H1 (cell line): Measurements from ENCODE around the gene HLA-C. TPM values are rescaled to one million over a fixed set of nuclear protein-coding genes. Genes with fewer than 3 reads are reported as not detected.

Experiments
- CTCF ChIA-PET: fragments of 300-600 bp; sonication (Branson Sonifier 250); formaldehyde crosslinking; loops from one replicate; lab custom pipeline; 2021; ENCODE audit not compliant: partially characterized antibody; lab: Charles Lee
- POLR2A ChIA-PET: fragments of 300-600 bp; sonication (Branson Sonifier 250); formaldehyde crosslinking; loops from one replicate; lab custom pipeline; 2021; ENCODE audit warnings: inconsistent platforms; ENCODE audit not compliant: partially characterized antibody; lab: Charles Lee
- DNase-seq, 2 experiments: peaks; one replicate each; pipeline versions ENCODE4 v3.0.0 to v3.0.0-alpha.2; 2010 to 2022; ENCODE audit warnings: low spot score in 2 of 2, low read depth in 1 of 2, mixed read lengths in 1 of 2
- FAIRE-seq: peaks from 2 replicates; lab custom pipeline; 2011; peaks lifted over from hg19 to GRCh38; lab: Jason Lieb, UNC
- H2AFZ ChIP-seq: 2 replicates; pipeline ENCODE4 v1.8.1; 2012; ENCODE audit warnings: low read length, inconsistent platforms
- H2AK5ac ChIP-seq: 2 replicates; pipeline ENCODE4 v1.6.1; 2013; ENCODE audit warnings: low read depth, low read length
- H2BK120ac ChIP-seq: replicated peaks from 2 replicates; pipeline ENCODE3; 2013; ENCODE audit warnings: low read depth, low read length, inconsistent platforms
- H2BK12ac ChIP-seq: 2 replicates; pipeline ENCODE4 v1.6.1; 2013; ENCODE audit warnings: low read depth, low read length
- H2BK15ac ChIP-seq: 2 replicates; pipeline ENCODE4 v1.6.1; 2013; ENCODE audit warnings: low read length
- H2BK20ac ChIP-seq: 2 replicates; pipeline ENCODE4 v1.6.1; 2013; ENCODE audit warnings: low read length
- H2BK5ac ChIP-seq: 2 replicates; pipeline ENCODE4 v1.6.1; 2013; ENCODE audit warnings: low read depth, low read length
- H3K14ac ChIP-seq: 2 replicates; pipeline ENCODE4 v1.6.1; 2013; ENCODE audit warnings: inconsistent platforms; ENCODE audit not compliant: insufficient read length
- H3K18ac ChIP-seq: 2 replicates; pipeline ENCODE4 v1.6.1; 2013; ENCODE audit warnings: low read length; ENCODE audit errors: extremely low read depth
- H3K23ac ChIP-seq: 2 replicates; pipeline ENCODE4 v1.6.1; 2013; ENCODE audit warnings: inconsistent platforms; ENCODE audit not compliant: insufficient read length
- H3K23me2 ChIP-seq: 2 replicates; pipeline ENCODE4 v1.6.1; 2013; ENCODE audit warnings: low read depth, low read length
- H3K27ac ChIP-seq: 2 replicates; pipeline ENCODE4 v1.6.1; 2011; ENCODE audit warnings: low read depth, low read length, inconsistent platforms
- H3K27me3 ChIP-seq, 4 experiments: replicated peaks in 1 of 4; 1 replicate in 1 of 4; 2 replicates in 3 of 4; pipeline versions ENCODE4 v1.6.1 to v1.8.1; 2011 to 2013; ENCODE audit warnings: low read length in 3 of 4, mild to moderate bottlenecking in 3 of 4, inconsistent platforms in 2 of 4, mixed read lengths in 2 of 4, moderate library complexity in 1 of 4; ENCODE audit not compliant: control insufficient read depth in 3 of 4, insufficient read depth in 3 of 4; ENCODE audit errors: extremely low read depth in 1 of 4
- H3K36me3 ChIP-seq, 4 experiments: 2 replicates each; pipeline versions ENCODE4 v1.6.1 to v1.8.1; 2011 to 2013; ENCODE audit warnings: mild to moderate bottlenecking in 4 of 4, low read length in 3 of 4, moderate library complexity in 2 of 4, control low read depth in 1 of 4, inconsistent platforms in 1 of 4; ENCODE audit not compliant: insufficient read depth in 4 of 4, control insufficient read depth in 2 of 4
- H3K4ac ChIP-seq: replicated peaks from 2 replicates; pipeline ENCODE3; 2013; ENCODE audit warnings: low read length, low read depth, mixed read lengths, inconsistent platforms; ENCODE audit not compliant: insufficient read length
- H3K4me1 ChIP-seq, 4 experiments: replicated peaks in 1 of 4; 1 replicate in 1 of 4; 2 replicates in 3 of 4; pipeline versions ENCODE4 v1.6.1 to v1.8.1; 2011 to 2013; ENCODE audit warnings: low read length in 3 of 4, inconsistent platforms in 2 of 4, mixed read lengths in 1 of 4; ENCODE audit not compliant: insufficient read depth in 4 of 4, control insufficient read depth in 3 of 4
- H3K4me2 ChIP-seq, 2 experiments: 2 replicates each; pipeline versions ENCODE4 v1.6.1 to v1.8.1; 2011 to 2013; ENCODE audit warnings: low read depth in 2 of 2, low read length in 2 of 2, control low read depth in 1 of 2, inconsistent platforms in 1 of 2, mild to moderate bottlenecking in 1 of 2; ENCODE audit not compliant: insufficient read depth in 1 of 2
- H3K4me3 ChIP-seq, 4 experiments: fragments of 200-600, 300-600 bp in 1 of 4; sonication (generic), shearing (Covaris generic), sonication (Bioruptor Twin) in 1 of 4; 2 replicates each; pipeline versions ENCODE4 v1.5.1 to v1.8.1; 2011 to 2016; ENCODE audit warnings: low read length in 4 of 4, low read depth in 3 of 4, control low read depth in 2 of 4, inconsistent platforms in 2 of 4, mild to moderate bottlenecking in 2 of 4, mixed read lengths in 1 of 4, moderate library complexity in 1 of 4; ENCODE audit not compliant: insufficient read depth in 2 of 4; ENCODE audit errors: extremely low read depth in 1 of 4
- H3K56ac ChIP-seq: replicated peaks from 2 replicates; pipeline ENCODE3; 2013; ENCODE audit warnings: low read depth, mild to moderate bottlenecking, mixed read lengths, low read length, inconsistent platforms; ENCODE audit not compliant: insufficient read length
- H3K79me1 ChIP-seq: 2 replicates; pipeline ENCODE4 v1.6.1; 2013; ENCODE audit warnings: low read depth, low read length, control low read depth
- H3K79me2 ChIP-seq, 2 experiments: 2 replicates each; pipeline versions ENCODE4 v1.6.1 to v1.8.1; 2012 to 2013; ENCODE audit warnings: low read length in 2 of 2, mild to moderate bottlenecking in 2 of 2, inconsistent platforms in 1 of 2; ENCODE audit not compliant: insufficient read depth in 2 of 2, control insufficient read depth in 1 of 2
- H3K9ac ChIP-seq, 4 experiments: replicated peaks in 1 of 4; 1 replicate in 1 of 4; 2 replicates in 3 of 4; pipeline versions ENCODE4 v1.6.1 to v1.8.1; 2011 to 2013; ENCODE audit warnings: low read depth in 3 of 4, low read length in 3 of 4, control low read depth in 2 of 4, mild to moderate bottlenecking in 2 of 4, moderate library complexity in 2 of 4, inconsistent platforms in 1 of 4; ENCODE audit errors: extremely low read depth in 1 of 4
- H3K9me3 ChIP-seq, 2 experiments: 2 replicates each; pipeline versions ENCODE4 v1.6.1 to v1.8.1; 2012 to 2013; ENCODE audit warnings: mild to moderate bottlenecking in 2 of 2, moderate library complexity in 2 of 2, control low read depth in 1 of 2, inconsistent platforms in 1 of 2, low read depth in 1 of 2, low read length in 1 of 2, mixed read lengths in 1 of 2; ENCODE audit not compliant: insufficient read depth in 2 of 2
- H4K20me1 ChIP-seq, 2 experiments: replicated peaks in 1 of 2; 2 replicates each; pipeline versions ENCODE3 to v1.8.1; 2011 to 2013; ENCODE audit warnings: inconsistent platforms in 2 of 2, low read length in 2 of 2, mild to moderate bottlenecking in 1 of 2; ENCODE audit not compliant: insufficient read depth in 2 of 2, control insufficient read depth in 1 of 2
- H4K5ac ChIP-seq: 2 replicates; pipeline ENCODE4 v1.6.1; 2013; ENCODE audit warnings: low read length, low read depth, mixed read lengths, inconsistent platforms; ENCODE audit not compliant: insufficient read length
- H4K8ac ChIP-seq: 2 replicates; pipeline ENCODE4 v1.8.0; 2013; ENCODE audit warnings: mild to moderate bottlenecking, moderate library complexity, low read length, inconsistent platforms; ENCODE audit not compliant: insufficient read depth; ENCODE audit errors: extremely low read depth
- H4K91ac ChIP-seq: replicated peaks from 2 replicates; pipeline ENCODE3; 2013; ENCODE audit warnings: low read length, mixed read lengths, inconsistent platforms; ENCODE audit not compliant: insufficient read length
- ATF3 ChIP-seq: IDR thresholded peaks from 2 replicates; pipeline ENCODE4 v1.6.1; 2011; ENCODE audit warnings: low read depth, mild to moderate bottlenecking, low read length; ENCODE audit not compliant: insufficient read depth
- BACH1 ChIP-seq: IDR thresholded peaks from 2 replicates; pipeline ENCODE4 v1.6.1; 2012; ENCODE audit warnings: low read length, improper control_type of control experiment
- BCL11A ChIP-seq, 2 experiments: IDR thresholded peaks; one replicate each; pipeline ENCODE4 v1.6.1; 2011; ENCODE audit warnings: low read depth in 2 of 2, low read length in 2 of 2, mild to moderate bottlenecking in 2 of 2
- CEBPB ChIP-seq: IDR thresholded peaks from 2 replicates; pipeline ENCODE4 v1.6.1; 2012; ENCODE audit warnings: low read depth, low read length
- CREB1 ChIP-seq: IDR thresholded peaks from 2 replicates; pipeline ENCODE4 v1.6.1; 2012; ENCODE audit warnings: inconsistent platforms
- EGR1 ChIP-seq: IDR thresholded peaks from 2 replicates; pipeline ENCODE4 v1.6.1; 2011; ENCODE audit warnings: low read depth, low read length, borderline replicate concordance
- GTF2F1 ChIP-seq: IDR thresholded peaks from 2 replicates; pipeline ENCODE4 v1.6.1; 2012; ENCODE audit warnings: low read depth, low read length, improper control_type of control experiment, borderline replicate concordance
- HDAC2 ChIP-seq, 2 experiments: fragments of 300-600 bp in 1 of 2; sonication (generic) in 1 of 2; IDR thresholded peaks; 2 replicates each; pipeline ENCODE4 v1.6.1; 2011 to 2012; ENCODE audit warnings: low read depth in 2 of 2, low read length in 2 of 2, mild to moderate bottlenecking in 2 of 2, moderate library complexity in 2 of 2, borderline replicate concordance in 1 of 2, inconsistent platforms in 1 of 2
- MAX ChIP-seq: IDR thresholded peaks from 2 replicates; pipeline ENCODE4 v1.6.1; 2012; ENCODE audit warnings: inconsistent platforms
- SRF ChIP-seq: IDR thresholded peaks from 2 replicates; pipeline ENCODE4 v1.6.1; 2011; ENCODE audit warnings: mild to moderate bottlenecking, low read depth, low read length, moderate library complexity
- TAF7 ChIP-seq: optimal IDR thresholded peaks from 2 replicates; pipeline ENCODE3; 2011; ENCODE audit warnings: low read depth, mild to moderate bottlenecking, inconsistent platforms, low read length, moderate library complexity, borderline replicate concordance
- WGBS, 2 experiments: shearing (Covaris generic) in 1 of 2; methylation state at CpG; one replicate each; pipeline versions ENCODE4 v1.1.6 to v1.1.7; 2013 to 2015; ENCODE audit warnings: low lambda C conversion rate in 2 of 2, mixed read lengths in 2 of 2, inconsistent platforms in 1 of 2, low coverage in 1 of 2, missing lambda C conversion rate in 1 of 2; ENCODE audit not compliant: insufficient replicate concordance in 2 of 2, insufficient coverage in 1 of 2, insufficient read length in 1 of 2; ENCODE audit errors: extremely low coverage in 1 of 2, missing lambda C conversion rate in 1 of 2; 5-methylcytosine and 5-hydroxymethylcytosine counted together
- polyA plus RNA-seq, 7 experiments: library from polyadenylated mRNA; depleted of rRNA in 3 of 7; stranded (reverse) in 5 of 7; unstranded in 2 of 7; fragments of >200 nt in 5 of 7; fragments of 200-250 nt in 2 of 7; gene quantifications; 1 replicate in 5 of 7; 2 replicates in 1 of 7; 4 replicates in 1 of 7; pipeline versions ENCODE4 v1.2.1 to v1.2.3, GENCODE V29; 2011 to 2013; ENCODE audit warnings: missing spikeins in 2 of 7, mixed read lengths in 2 of 7
- total RNA-seq: library from RNA; stranded (reverse); fragmentation: NEBNext Ultra II Directional; extraction: Animal tissue kit (Norgen Biotek cat#: 25700); gene quantifications from 2 replicates; pipeline ENCODE4 v1.2.1, GENCODE V29; 2021

Gene HLA-C
- total and polyA plus RNA-seq, 2 of the 8 experiments (the other 6 are each of a cell fraction or from before 2014, with no cell fraction given), result 245 to 360 TPM

GRCh38 chr6:31267651-31268368, 4.1 kb downstream of the HLA-C start:
- no peak overlapping the region for H4K91ac ChIP-seq
- peaks cover 3% of the 10 kb centered on the region; the same call in 1 of the 2 replicates for H3K23me2 ChIP-seq
- no peak overlapping the region for H3K4me3 ChIP-seq
- POLR2A ChIA-PET, result interaction anchor here (1.0 kb wide), 1 partner anchor 84 kb away, joined by 3 read pairs; no protein-coding TSS in a partner anchor
- no peak for DNase-seq
- FAIRE-seq, result no peak
- H2AFZ ChIP-seq, result no peak overlapping the region
- no peak overlapping the region for H2BK15ac ChIP-seq
- H3K36me3 ChIP-seq, result peaks cover 4 to 19% (median 14%) of the 10 kb centered on the region in 4 experiments; a peak in 6 of 8 replicates
- peaks cover 1 to 3% of the 10 kb centered on the region in 2 experiments for H4K20me1 ChIP-seq
- H3K14ac ChIP-seq, result no peak overlapping the region
- H4K5ac ChIP-seq, result no peak overlapping the region
- H2BK120ac ChIP-seq, result no peak overlapping the region
- no peaks in the 10 kb centered on the region; a peak in 1 of 4 replicates for H3K79me2 ChIP-seq
- no peaks in the 10 kb centered on the region for H3K79me1 ChIP-seq
- no peak overlapping the region for H3K18ac ChIP-seq
- no peak overlapping the region for H3K4me2 ChIP-seq
- H3K9me3 ChIP-seq, result no peaks in the 10 kb centered on the region
- CTCF ChIA-PET, result interaction anchor here (1.3 to 2.1 kb wide), 2 partner anchors 15 to 22 kb away, joined by 4 to 6 read pairs; no protein-coding TSS in a partner anchor
- no peak overlapping the region for H2BK12ac ChIP-seq
- H2BK20ac ChIP-seq, result no peak overlapping the region
- H3K4ac ChIP-seq, result no peak overlapping the region
- H3K27ac ChIP-seq, result no peak overlapping the region
- peaks cover 0 to 7% (median 3%) of the 10 kb centered on the region in 4 experiments; a peak in 3 of 7 replicates for H3K4me1 ChIP-seq
- no peak overlapping the region for H2AK5ac ChIP-seq
- no peak overlapping the region for H2BK5ac ChIP-seq
- H4K8ac ChIP-seq, result 0 out of 2 replicates have a peak overlapping the region, but pooled peaks have one; percentile 2
- H3K23ac ChIP-seq, result no peak overlapping the region
- no peak overlapping the region for H3K56ac ChIP-seq
- no peak overlapping the region for H3K9ac ChIP-seq
- H3K27me3 ChIP-seq, result no peaks in the 10 kb centered on the region; a peak in 1 of 7 replicates
- WGBS, 2 experiments, result 79% methylated on average over 7 of the region's 7 CpGs; no CpG with 5 or more reads in 1 of the 2 experiments
- TF ChIP-seq ATF3, result no peak
- TF ChIP-seq SRF, result no peak
- no peak for TF ChIP-seq EGR1
- no peak for TF ChIP-seq MAX
- TF ChIP-seq GTF2F1, result no peak
- TF ChIP-seq HDAC2 (IDR thresholded peaks at IDR 0.05; ENCODE audit: borderline replicate concordance in 1 of 2, low read depth in 2 of 2, low read length in 2 of 2), result no peak
- TF ChIP-seq CREB1, result no peak
- no peak for TF ChIP-seq BACH1
- TF ChIP-seq CEBPB, result no peak
- no peak for TF ChIP-seq TAF7
- TF ChIP-seq BCL11A (IDR thresholded peaks at IDR 0.05; ENCODE audit: low read depth in 2 of 2, low read length in 2 of 2), result no peak
